ENCODE results near the gene FYN.

DNA sequence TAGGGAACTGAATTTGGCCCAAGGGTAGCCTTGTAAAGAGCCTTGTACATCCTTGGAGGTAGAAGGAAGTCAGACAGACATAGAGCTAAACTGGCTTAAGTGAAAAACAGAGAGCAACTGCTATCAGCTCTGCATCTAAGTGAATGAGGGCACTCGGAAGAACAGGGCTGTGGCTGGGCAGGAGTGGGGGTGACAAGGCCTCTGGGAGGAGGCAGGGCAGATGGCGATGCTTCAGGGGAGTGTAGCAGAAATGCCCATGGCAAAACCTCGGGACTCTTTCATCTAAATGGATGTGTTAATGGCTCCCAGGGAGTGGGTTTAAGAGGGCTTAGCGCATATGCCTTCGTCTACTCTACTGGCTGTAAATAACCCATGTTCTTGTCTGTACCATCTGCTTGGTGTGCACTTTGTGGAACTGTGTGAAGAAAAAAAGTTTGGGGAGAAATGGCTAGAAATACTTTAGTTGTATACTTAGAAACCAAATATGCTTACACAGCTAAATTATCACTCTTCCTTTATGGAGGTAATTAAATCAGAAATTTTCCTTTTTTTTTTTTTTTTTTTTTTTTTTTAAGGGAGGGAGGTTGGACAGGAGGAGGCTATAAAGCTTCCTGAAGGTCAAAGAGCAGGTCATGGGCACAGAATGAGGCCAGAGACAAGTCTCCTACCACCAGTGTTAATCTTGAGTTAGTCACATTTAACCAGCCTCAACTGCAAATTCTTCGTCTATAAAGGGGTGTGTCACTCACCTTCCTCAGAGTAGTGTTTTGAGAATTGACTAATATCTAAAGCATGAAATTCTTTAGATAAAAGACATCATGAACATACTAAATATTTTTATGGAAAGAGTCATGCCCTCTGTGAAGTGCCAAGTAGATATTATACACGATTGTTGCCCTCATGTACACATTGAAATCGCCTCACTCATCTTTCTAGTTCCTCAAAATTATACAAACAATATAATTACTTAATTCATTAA is 60.9 kb downstream of the FYN start:
- TF ChIP-seq MXI1 (IDR thresholded peaks at IDR 0.05; ENCODE audit: low read depth, low read length) (no peak), NFXL1 (IDR thresholded peaks at IDR 0.05; ENCODE audit: borderline replicate concordance) (no peak), SMC3 (IDR thresholded peaks at IDR 0.05; ENCODE audit: borderline replicate concordance, low read length) (no peak), TCF12 (IDR thresholded peaks at IDR 0.05; ENCODE audit: low read depth, low read length) (no peak), ESRRA (IDR thresholded peaks at IDR 0.05; ENCODE audit: low read length) (no peak), BHLHE40 (IDR thresholded peaks at IDR 0.05; ENCODE audit: borderline replicate concordance in 1 of 2, low read depth in 2 of 2, low read length in 1 of 2) (no peak), POLR2A (IDR thresholded peaks at IDR 0.05; ENCODE audit: low read depth, low read length) (no peak), ZZZ3 (IDR thresholded peaks at IDR 0.05; ENCODE audit: control insufficient read depth, insufficient read length, low read depth) (no peak)
- TF ChIP-seq, protein P1, sequence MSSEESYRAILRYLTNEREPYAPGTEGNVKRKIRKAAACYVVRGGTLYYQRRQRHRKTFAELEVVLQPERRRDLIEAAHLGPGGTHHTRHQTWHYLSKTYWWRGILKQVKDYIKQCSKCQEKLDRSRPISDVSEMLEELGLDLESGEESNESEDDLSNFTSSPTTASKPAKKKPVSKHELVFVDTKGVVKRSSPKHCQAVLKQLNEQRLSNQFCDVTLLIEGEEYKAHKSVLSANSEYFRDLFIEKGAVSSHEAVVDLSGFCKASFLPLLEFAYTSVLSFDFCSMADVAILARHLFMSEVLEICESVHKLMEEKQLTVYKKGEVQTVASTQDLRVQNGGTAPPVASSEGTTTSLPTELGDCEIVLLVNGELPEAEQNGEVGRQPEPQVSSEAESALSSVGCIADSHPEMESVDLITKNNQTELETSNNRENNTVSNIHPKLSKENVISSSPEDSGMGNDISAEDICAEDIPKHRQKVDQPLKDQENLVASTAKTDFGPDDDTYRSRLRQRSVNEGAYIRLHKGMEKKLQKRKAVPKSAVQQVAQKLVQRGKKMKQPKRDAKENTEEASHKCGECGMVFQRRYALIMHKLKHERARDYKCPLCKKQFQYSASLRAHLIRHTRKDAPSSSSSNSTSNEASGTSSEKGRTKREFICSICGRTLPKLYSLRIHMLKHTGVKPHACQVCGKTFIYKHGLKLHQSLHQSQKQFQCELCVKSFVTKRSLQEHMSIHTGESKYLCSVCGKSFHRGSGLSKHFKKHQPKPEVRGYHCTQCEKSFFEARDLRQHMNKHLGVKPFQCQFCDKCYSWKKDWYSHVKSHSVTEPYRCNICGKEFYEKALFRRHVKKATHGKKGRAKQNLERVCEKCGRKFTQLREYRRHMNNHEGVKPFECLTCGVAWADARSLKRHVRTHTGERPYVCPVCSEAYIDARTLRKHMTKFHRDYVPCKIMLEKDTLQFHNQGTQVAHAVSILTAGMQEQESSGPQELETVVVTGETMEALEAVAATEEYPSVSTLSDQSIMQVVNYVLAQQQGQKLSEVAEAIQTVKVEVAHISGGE (CRISPR knock-in tag; IDR thresholded peaks at IDR 0.05), result no peak
